WTC11 (cell line): ENCODE results near the gene NFATC2IP. TPM values are rescaled to one million over a fixed set of nuclear protein-coding genes. Genes with fewer than 3 reads are reported as not detected.

Source experiments
- ATAC-seq: fragments of 200-7000 bp; cut with Tn5 transposase; 2 replicates; pipeline ENCODE4 v1.10.0; 2021; ENCODE audit warnings: mild to moderate bottlenecking, moderate library complexity
- CTCF ChIA-PET: fragments of 300-600 bp; sonication (Branson Sonifier 250); formaldehyde crosslinking; loops from one replicate; lab custom pipeline; 2021; ENCODE audit warnings: antibody characterized with exemption; lab: Charles Lee
- POLR2A ChIA-PET: fragments of 350-600 bp; sonication (Branson Sonifier 250); formaldehyde crosslinking; loops from one replicate; lab custom pipeline; 2021; ENCODE audit warnings: antibody characterized with exemption; lab: Charles Lee
- DNase-seq: peaks from one replicate; pipeline ENCODE4 v3.0.0; 2021; ENCODE audit warnings: low spot score
- H3K27ac Mint-ChIP-seq: 2 replicates; pipeline ENCODE4 v1.8.0; 2021; ENCODE audit warnings: mixed read lengths
- H3K27me3 Mint-ChIP-seq: 2 replicates; pipeline ENCODE4 v1.8.0; 2021; ENCODE audit warnings: low read depth, mild to moderate bottlenecking, moderate library complexity, mixed read lengths
- H3K36me3 Mint-ChIP-seq: 2 replicates; pipeline ENCODE4 v1.8.0; 2021; ENCODE audit warnings: mixed read lengths
- H3K4me1 Mint-ChIP-seq: 2 replicates; pipeline ENCODE4 v1.8.0; 2022; ENCODE audit warnings: mixed read lengths
- H3K4me3 Mint-ChIP-seq: 2 replicates; pipeline ENCODE4 v1.8.0; 2021; ENCODE audit warnings: mild to moderate bottlenecking, moderate library complexity, mixed read lengths
- H3K9me3 Mint-ChIP-seq: 2 replicates; pipeline ENCODE4 v1.8.0; 2021; ENCODE audit warnings: mixed read lengths
- AFF4 ChIP-seq: sonication (generic); formaldehyde crosslinking; IDR thresholded peaks from 2 replicates; pipeline ENCODE4 v1.8.1; 2023; ENCODE audit warnings: mild to moderate bottlenecking, missing genetic modification reagents, borderline replicate concordance
- AR ChIP-seq: fragments of 250-450 bp; sonication (Bioruptor Pico); IDR thresholded peaks from 2 replicates; pipeline ENCODE4 v1.9.0; 2021; ENCODE audit warnings: mild to moderate bottlenecking
- ARID4B ChIP-seq: sonication (generic); formaldehyde crosslinking; IDR thresholded peaks from 2 replicates; pipeline ENCODE4 v1.8.0; 2023; ENCODE audit warnings: missing genetic modification reagents, mild to moderate bottlenecking, borderline replicate concordance
- ATF6 ChIP-seq: sonication (generic); formaldehyde crosslinking; IDR thresholded peaks from 2 replicates; pipeline ENCODE4 v1.8.1; 2023; ENCODE audit warnings: mild to moderate bottlenecking, missing genetic modification reagents
- EMX1 ChIP-seq: fragments of 250-450 bp; sonication (Bioruptor Pico); IDR thresholded peaks from 2 replicates; pipeline ENCODE4 v1.8.0; 2021; ENCODE audit warnings: mild to moderate bottlenecking
- ESRRA ChIP-seq: sonication (generic); formaldehyde crosslinking; IDR thresholded peaks from 2 replicates; pipeline ENCODE4 v1.8.1; 2022; ENCODE audit warnings: mild to moderate bottlenecking, missing genetic modification reagents, borderline replicate concordance
- FOXJ3 ChIP-seq: sonication (generic); formaldehyde crosslinking; IDR thresholded peaks from 2 replicates; pipeline ENCODE4 v1.9.0; 2021; ENCODE audit warnings: missing genetic modification reagents, mild to moderate bottlenecking, borderline replicate concordance
- FOXP4 ChIP-seq: sonication (generic); formaldehyde crosslinking; IDR thresholded peaks from 2 replicates; pipeline ENCODE4 v1.8.0; 2022; ENCODE audit warnings: mild to moderate bottlenecking, missing genetic modification reagents
- GTF2I ChIP-seq: fragments of 250-450 bp; sonication (Bioruptor Pico); conservative IDR thresholded peaks from 2 replicates; pipeline ENCODE4 v1.4.0; 2021; ENCODE audit warnings: mild to moderate bottlenecking
- JAZF1 ChIP-seq: fragments of 250-450 bp; sonication (Bioruptor Pico); IDR thresholded peaks from 2 replicates; pipeline ENCODE4 v1.9.0; 2021; ENCODE audit warnings: moderate library complexity, mild to moderate bottlenecking, inconsistent platforms
- JUN ChIP-seq: sonication (generic); formaldehyde crosslinking; IDR thresholded peaks from 2 replicates; pipeline ENCODE4 v1.8.0; 2023; ENCODE audit warnings: mild to moderate bottlenecking, missing genetic modification reagents
- MAX ChIP-seq: sonication (generic); formaldehyde crosslinking; IDR thresholded peaks from 2 replicates; pipeline ENCODE4 v1.8.0; 2022; ENCODE audit warnings: mild to moderate bottlenecking, missing genetic modification reagents
- MXD4 ChIP-seq: fragments of 250-450 bp; sonication (Bioruptor Pico); IDR thresholded peaks from 2 replicates; pipeline ENCODE4 v1.8.0; 2021; ENCODE audit warnings: mild to moderate bottlenecking, moderate library complexity, borderline replicate concordance
- NFE2L1 ChIP-seq: sonication (generic); formaldehyde crosslinking; IDR thresholded peaks from 2 replicates; pipeline ENCODE4 v1.8.1; 2023; ENCODE audit warnings: missing genetic modification reagents
- NR2C2 ChIP-seq: sonication (generic); formaldehyde crosslinking; IDR thresholded peaks from 2 replicates; pipeline ENCODE4 v1.8.0; 2022; ENCODE audit warnings: mild to moderate bottlenecking, missing genetic modification reagents
- RORB ChIP-seq: fragments of 250-450 bp; sonication (Bioruptor Pico); IDR thresholded peaks from 2 replicates; pipeline ENCODE4 v1.9.0; 2021; ENCODE audit warnings: mild to moderate bottlenecking
- TP53 ChIP-seq: sonication (generic); formaldehyde crosslinking; IDR thresholded peaks from 2 replicates; pipeline ENCODE4 v1.8.1; 2023; ENCODE audit warnings: mild to moderate bottlenecking, missing genetic modification reagents
- ZNF138 ChIP-seq: sonication (generic); formaldehyde crosslinking; conservative IDR thresholded peaks from 2 replicates; pipeline ENCODE4 v1.8.1; 2022; ENCODE audit warnings: mild to moderate bottlenecking, moderate library complexity, missing genetic modification reagents
- ZNF232 ChIP-seq: sonication (generic); formaldehyde crosslinking; IDR thresholded peaks from 2 replicates; pipeline ENCODE4 v1.8.0; 2022; ENCODE audit warnings: mild to moderate bottlenecking, missing genetic modification reagents
- ZNF263 ChIP-seq: sonication (generic); formaldehyde crosslinking; IDR thresholded peaks from 2 replicates; pipeline ENCODE4 v1.8.1; 2022; ENCODE audit warnings: low read depth, mild to moderate bottlenecking, moderate library complexity, missing genetic modification reagents
- ZNF396 ChIP-seq: fragments of 250-450 bp; sonication (Bioruptor Pico); IDR thresholded peaks from 2 replicates; pipeline ENCODE4 v1.8.0; 2021; ENCODE audit warnings: mild to moderate bottlenecking, moderate library complexity, borderline replicate concordance
- ZNF671 ChIP-seq: fragments of 250-450 bp; sonication (Bioruptor Pico); IDR thresholded peaks from 2 replicates; pipeline ENCODE4 v1.8.0; 2021; ENCODE audit warnings: mild to moderate bottlenecking
- total RNA-seq: library from RNA; stranded (reverse); gene quantifications from 3 replicates; pipeline ENCODE4 v1.2.3, GENCODE V29; 2021

The NFATC2IP gene
- total RNA-seq, 1 experiment from 2014 or later = 66.6 TPM

GRCh38 chr16:28951410-28951943, 740 bp downstream of the NFATC2IP start (continued):
- TF ChIP-seq MXD4 (no peak), EMX1 (CRISPR knock-in tag) (no peak), ZNF396 (CRISPR knock-in tag) (no peak), FOXJ3 (CRISPR knock-in tag) (no peak), NR2C2 (CRISPR knock-in tag) (no peak), JAZF1 (no peak), GTF2I (CRISPR knock-in tag) (no peak), ZNF232 (CRISPR knock-in tag) (no peak), JUN (CRISPR knock-in tag) (no peak)

GRCh38 chr16:28958216-28958615, 7.5 kb downstream of the NFATC2IP start:
- Mint-ChIP-seq H3K9me3 (no peaks in the 10 kb centered on the region), H3K27me3 (no peaks in the 10 kb centered on the region), H3K27ac (no peak overlapping the region), H3K4me1 (no peaks in the 10 kb centered on the region), H3K36me3 (peaks cover 73% of the 10 kb centered on the region), H3K4me3 (no peak overlapping the region)
- DNase-seq (no peak), ATAC-seq (no peak)
- ChIA-PET CTCF (no interaction called here), POLR2A (no interaction called here)
- TF ChIP-seq AR (CRISPR knock-in tag) = no peak
- TF ChIP-seq ZNF671 (CRISPR knock-in tag) = no peak
- TF ChIP-seq EMX1 (CRISPR knock-in tag) = no peak
- TF ChIP-seq RORB (CRISPR knock-in tag) = no peak
- TF ChIP-seq ZNF396 (CRISPR knock-in tag) = no peak
- no peak for TF ChIP-seq ZNF138 (CRISPR knock-in tag)
- no peak for TF ChIP-seq MAX (CRISPR knock-in tag)
- no peak for TF ChIP-seq ARID4B (CRISPR knock-in tag)
- no peak for TF ChIP-seq ATF6 (CRISPR knock-in tag)
- TF ChIP-seq NR2C2 (CRISPR knock-in tag) = no peak
- no peak for TF ChIP-seq FOXP4 (CRISPR knock-in tag)
- no peak for TF ChIP-seq AFF4 (CRISPR knock-in tag)
- TF ChIP-seq ESRRA = no peak
- no peak for TF ChIP-seq JAZF1
- TF ChIP-seq MXD4 = no peak
- no peak for TF ChIP-seq TP53 (CRISPR knock-in tag)
- TF ChIP-seq ZNF263 = no peak
- no peak for TF ChIP-seq NFE2L1 (CRISPR knock-in tag)
